HEK293 (cell line): ENCODE results near the gene CISH.

Source experiments
- CTCF ChIA-PET: fragments of 350-600 bp; formaldehyde crosslinking; extraction: SDS; loops from one replicate; lab custom pipeline; 2021; ENCODE audit warnings: antibody characterized with exemption; lab: Yijun Ruan, JAX
- POLR2A ChIA-PET: fragments of 300-600 bp; formaldehyde crosslinking; extraction: SDS; loops from one replicate; lab custom pipeline; 2020; ENCODE audit warnings: antibody characterized with exemption, inconsistent platforms; lab: Yijun Ruan, JAX
- H3K27ac ChIP-seq: fragments of 200-500 bp; sonication (Bioruptor generic); 2 replicates; pipeline ENCODE4 v1.5.1; 2014; ENCODE audit warnings: low read depth, low read length, control low read depth, inconsistent platforms; ENCODE audit errors: extremely low read depth
- H3K36me3 ChIP-seq, 2 experiments: fragments of 200-500 bp in 1 of 2; sonication (Bioruptor generic) in 1 of 2; 1 replicate in 1 of 2; 2 replicates in 1 of 2; pipeline ENCODE4 v1.5.1; 2014 to 2017; ENCODE audit warnings: inconsistent platforms in 2 of 2, low read length in 2 of 2; ENCODE audit not compliant: control insufficient read depth in 2 of 2, insufficient read depth in 1 of 2
- H3K4me1 ChIP-seq: fragments of 200-500 bp; sonication (Bioruptor generic); 2 replicates; pipeline ENCODE4 v1.5.1; 2014; ENCODE audit warnings: mild to moderate bottlenecking, low read length, inconsistent platforms; ENCODE audit not compliant: control insufficient read depth, insufficient read depth
- H3K4me3 ChIP-seq: 2 replicates; pipeline ENCODE4 v1.5.1; 2011; ENCODE audit warnings: low read depth, mild to moderate bottlenecking, control low read depth, low read length, moderate library complexity
- H3K9me3 ChIP-seq: fragments of 200-500 bp; sonication (Bioruptor generic); 2 replicates; pipeline ENCODE4 v1.5.1; 2014; ENCODE audit warnings: low read depth, low read length, inconsistent platforms; ENCODE audit not compliant: control insufficient read depth, insufficient read depth
- CTCF ChIP-seq: fragments of 450-650 bp; formaldehyde crosslinking; IDR thresholded peaks from 2 replicates; pipeline ENCODE4 v1.5.1; 2016; ENCODE audit warnings: missing biosample characterization, missing genetic modification characterization
- KLF1 ChIP-seq: fragments of 450-650 bp; formaldehyde crosslinking; IDR thresholded peaks from 2 replicates; pipeline ENCODE4 v1.5.1; 2016; ENCODE audit warnings: missing biosample characterization, missing genetic modification characterization
- ZBTB7A ChIP-seq: fragments of 450-650 bp; formaldehyde crosslinking; IDR thresholded peaks from 2 replicates; pipeline ENCODE4 v1.5.1; 2016; ENCODE audit warnings: low read depth, missing biosample characterization, missing genetic modification characterization
- ZNF148 ChIP-seq: fragments of 450-650 bp; formaldehyde crosslinking; IDR thresholded peaks from 2 replicates; pipeline ENCODE4 v1.5.0; 2017; ENCODE audit warnings: missing biosample characterization, missing genetic modification characterization, borderline replicate concordance
- ZNF155 ChIP-seq: fragments of 450-650 bp; formaldehyde crosslinking; IDR thresholded peaks from 2 replicates; pipeline ENCODE4 v1.5.1; 2016; ENCODE audit warnings: missing biosample characterization, missing genetic modification characterization
- ZNF214 ChIP-seq: fragments of 450-650 bp; formaldehyde crosslinking; IDR thresholded peaks from 2 replicates; pipeline ENCODE4 v1.5.1; 2017; ENCODE audit warnings: missing biosample characterization, mild to moderate bottlenecking, missing genetic modification characterization, borderline replicate concordance
- ZNF248 ChIP-seq: fragments of 450-650 bp; formaldehyde crosslinking; IDR thresholded peaks from 2 replicates; pipeline ENCODE4 v1.5.1; 2017; ENCODE audit warnings: missing biosample characterization, missing genetic modification characterization
- ZNF311 ChIP-seq: fragments of 450-650 bp; formaldehyde crosslinking; IDR thresholded peaks from 2 replicates; pipeline ENCODE4 v1.5.1; 2017; ENCODE audit warnings: missing biosample characterization, missing genetic modification characterization, borderline replicate concordance
- ZNF350 ChIP-seq: fragments of 450-650 bp; formaldehyde crosslinking; IDR thresholded peaks from 2 replicates; pipeline ENCODE4 v1.5.0; 2017; ENCODE audit warnings: missing biosample characterization, mild to moderate bottlenecking, missing genetic modification characterization
- ZNF558 ChIP-seq: fragments of 450-650 bp; formaldehyde crosslinking; IDR thresholded peaks from 2 replicates; pipeline ENCODE4 v1.5.1; 2016; ENCODE audit warnings: missing biosample characterization, missing genetic modification characterization
- TF ChIP-seq, protein P1 (sequence below): fragments of 450-650 bp; formaldehyde crosslinking; conservative IDR thresholded peaks from 2 replicates; pipeline ENCODE4 v1.5.1; 2016; ENCODE audit warnings: low read depth, missing biosample characterization, missing genetic modification characterization
- TF ChIP-seq, protein P2 (sequence below): fragments of 450-650 bp; formaldehyde crosslinking; conservative IDR thresholded peaks from 2 replicates; pipeline ENCODE4 v1.5.1; 2016; ENCODE audit warnings: low read depth, missing biosample characterization, missing genetic modification characterization
- TF ChIP-seq, protein P3 (sequence below): IDR thresholded peaks from 2 replicates; pipeline ENCODE4 v1.6.1; 2011; ENCODE audit warnings: mild to moderate bottlenecking, low read depth, low read length, borderline replicate concordance

Gene CISH

DNA sequence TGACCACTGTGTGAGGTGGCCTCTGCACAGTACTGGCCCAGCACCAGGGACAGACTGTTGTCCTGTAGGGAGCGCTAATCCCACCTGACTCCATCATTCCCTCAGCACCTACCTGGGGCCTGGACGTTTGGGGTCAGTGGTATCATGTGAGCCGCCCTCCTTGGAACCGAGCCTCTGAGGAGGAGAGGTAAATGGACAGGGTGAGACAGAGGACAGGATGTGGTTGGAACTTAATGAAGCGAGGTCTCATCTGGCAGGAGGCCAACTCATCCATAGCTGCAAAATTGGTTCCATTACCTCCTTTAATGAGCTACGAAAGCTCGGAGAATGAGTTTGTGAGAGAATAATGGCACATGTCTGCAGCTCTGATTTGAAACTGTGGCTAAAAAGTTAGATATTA, 19.3 kb upstream of the CISH start (continued):
- TF ChIP-seq ZNF148 (tag by site-specific recombination) = no peak
- no peak for TF ChIP-seq ZNF558 (tag by site-specific recombination)
- TF ChIP-seq, protein P1, sequence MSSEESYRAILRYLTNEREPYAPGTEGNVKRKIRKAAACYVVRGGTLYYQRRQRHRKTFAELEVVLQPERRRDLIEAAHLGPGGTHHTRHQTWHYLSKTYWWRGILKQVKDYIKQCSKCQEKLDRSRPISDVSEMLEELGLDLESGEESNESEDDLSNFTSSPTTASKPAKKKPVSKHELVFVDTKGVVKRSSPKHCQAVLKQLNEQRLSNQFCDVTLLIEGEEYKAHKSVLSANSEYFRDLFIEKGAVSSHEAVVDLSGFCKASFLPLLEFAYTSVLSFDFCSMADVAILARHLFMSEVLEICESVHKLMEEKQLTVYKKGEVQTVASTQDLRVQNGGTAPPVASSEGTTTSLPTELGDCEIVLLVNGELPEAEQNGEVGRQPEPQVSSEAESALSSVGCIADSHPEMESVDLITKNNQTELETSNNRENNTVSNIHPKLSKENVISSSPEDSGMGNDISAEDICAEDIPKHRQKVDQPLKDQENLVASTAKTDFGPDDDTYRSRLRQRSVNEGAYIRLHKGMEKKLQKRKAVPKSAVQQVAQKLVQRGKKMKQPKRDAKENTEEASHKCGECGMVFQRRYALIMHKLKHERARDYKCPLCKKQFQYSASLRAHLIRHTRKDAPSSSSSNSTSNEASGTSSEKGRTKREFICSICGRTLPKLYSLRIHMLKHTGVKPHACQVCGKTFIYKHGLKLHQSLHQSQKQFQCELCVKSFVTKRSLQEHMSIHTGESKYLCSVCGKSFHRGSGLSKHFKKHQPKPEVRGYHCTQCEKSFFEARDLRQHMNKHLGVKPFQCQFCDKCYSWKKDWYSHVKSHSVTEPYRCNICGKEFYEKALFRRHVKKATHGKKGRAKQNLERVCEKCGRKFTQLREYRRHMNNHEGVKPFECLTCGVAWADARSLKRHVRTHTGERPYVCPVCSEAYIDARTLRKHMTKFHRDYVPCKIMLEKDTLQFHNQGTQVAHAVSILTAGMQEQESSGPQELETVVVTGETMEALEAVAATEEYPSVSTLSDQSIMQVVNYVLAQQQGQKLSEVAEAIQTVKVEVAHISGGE (tag by site-specific recombination) = no peak
- no peak for TF ChIP-seq ZNF311
- no peak for TF ChIP-seq ZNF350
- no peak for TF ChIP-seq CTCF (tag by site-specific recombination)
- no peak for TF ChIP-seq ZNF214 (tag by site-specific recombination)
- no peak for TF ChIP-seq ZNF155 (tag by site-specific recombination)
- TF ChIP-seq, protein P2, sequence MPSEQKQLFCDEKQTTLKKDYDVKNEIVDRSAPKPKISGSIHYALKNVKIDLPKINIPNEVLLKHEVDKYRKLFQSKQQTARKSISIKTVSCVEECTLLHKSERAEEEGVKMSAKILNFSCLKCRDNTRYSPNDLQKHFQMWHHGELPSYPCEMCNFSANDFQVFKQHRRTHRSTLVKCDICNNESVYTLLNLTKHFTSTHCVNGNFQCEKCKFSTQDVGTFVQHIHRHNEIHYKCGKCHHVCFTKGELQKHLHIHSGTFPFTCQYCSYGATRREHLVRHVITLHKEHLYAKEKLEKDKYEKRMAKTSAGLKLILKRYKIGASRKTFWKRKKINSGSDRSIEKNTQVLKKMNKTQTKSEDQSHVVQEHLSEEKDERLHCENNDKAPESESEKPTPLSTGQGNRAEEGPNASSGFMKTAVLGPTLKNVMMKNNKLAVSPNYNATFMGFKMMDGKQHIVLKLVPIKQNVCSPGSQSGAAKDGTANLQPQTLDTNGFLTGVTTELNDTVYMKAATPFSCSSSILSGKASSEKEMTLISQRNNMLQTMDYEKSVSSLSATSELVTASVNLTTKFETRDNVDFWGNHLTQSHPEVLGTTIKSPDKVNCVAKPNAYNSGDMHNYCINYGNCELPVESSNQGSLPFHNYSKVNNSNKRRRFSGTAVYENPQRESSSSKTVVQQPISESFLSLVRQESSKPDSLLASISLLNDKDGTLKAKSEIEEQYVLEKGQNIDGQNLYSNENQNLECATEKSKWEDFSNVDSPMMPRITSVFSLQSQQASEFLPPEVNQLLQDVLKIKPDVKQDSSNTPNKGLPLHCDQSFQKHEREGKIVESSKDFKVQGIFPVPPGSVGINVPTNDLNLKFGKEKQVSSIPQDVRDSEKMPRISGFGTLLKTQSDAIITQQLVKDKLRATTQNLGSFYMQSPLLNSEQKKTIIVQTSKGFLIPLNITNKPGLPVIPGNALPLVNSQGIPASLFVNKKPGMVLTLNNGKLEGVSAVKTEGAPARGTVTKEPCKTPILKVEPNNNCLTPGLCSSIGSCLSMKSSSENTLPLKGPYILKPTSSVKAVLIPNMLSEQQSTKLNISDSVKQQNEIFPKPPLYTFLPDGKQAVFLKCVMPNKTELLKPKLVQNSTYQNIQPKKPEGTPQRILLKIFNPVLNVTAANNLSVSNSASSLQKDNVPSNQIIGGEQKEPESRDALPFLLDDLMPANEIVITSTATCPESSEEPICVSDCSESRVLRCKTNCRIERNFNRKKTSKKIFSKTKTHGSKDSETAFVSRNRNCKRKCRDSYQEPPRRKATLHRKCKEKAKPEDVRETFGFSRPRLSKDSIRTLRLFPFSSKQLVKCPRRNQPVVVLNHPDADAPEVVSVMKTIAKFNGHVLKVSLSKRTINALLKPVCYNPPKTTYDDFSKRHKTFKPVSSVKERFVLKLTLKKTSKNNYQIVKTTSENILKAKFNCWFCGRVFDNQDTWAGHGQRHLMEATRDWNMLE (tag by site-specific recombination) = no peak
- no peak for TF ChIP-seq ZBTB7A (tag by site-specific recombination)
- no peak for TF ChIP-seq ZNF248 (tag by site-specific recombination)

- H3K4me1 ChIP-seq = peaks cover 2% of the 10 kb centered on the region
- TF ChIP-seq, protein P3, sequence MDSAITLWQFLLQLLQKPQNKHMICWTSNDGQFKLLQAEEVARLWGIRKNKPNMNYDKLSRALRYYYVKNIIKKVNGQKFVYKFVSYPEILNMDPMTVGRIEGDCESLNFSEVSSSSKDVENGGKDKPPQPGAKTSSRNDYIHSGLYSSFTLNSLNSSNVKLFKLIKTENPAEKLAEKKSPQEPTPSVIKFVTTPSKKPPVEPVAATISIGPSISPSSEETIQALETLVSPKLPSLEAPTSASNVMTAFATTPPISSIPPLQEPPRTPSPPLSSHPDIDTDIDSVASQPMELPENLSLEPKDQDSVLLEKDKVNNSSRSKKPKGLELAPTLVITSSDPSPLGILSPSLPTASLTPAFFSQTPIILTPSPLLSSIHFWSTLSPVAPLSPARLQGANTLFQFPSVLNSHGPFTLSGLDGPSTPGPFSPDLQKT = no peak
- peak; percentile 34 for TF ChIP-seq KLF1 (tag by site-specific recombination)
- TF ChIP-seq, all 188 proteins: peak for 1
- H3K4me3 ChIP-seq = no peak overlapping the region
- H3K9me3 ChIP-seq = no peaks in the 10 kb centered on the region
- no peaks in the 10 kb centered on the region for H3K36me3 ChIP-seq
- POLR2A ChIA-PET = interaction anchor here (1.1 kb wide), 1 partner anchor 755 kb away, joined by 4 read pairs; the partner anchor contains the start of gene MANF
- CTCF ChIA-PET = interaction anchor here (1.1 to 1.5 kb wide), 4 partner anchors 23 to 742 kb away, joined by 3 to 7 read pairs (median 4); no protein-coding TSS in a partner anchor
- no peak overlapping the region for H3K27ac ChIP-seq
These were observed 18.8 kb upstream of the CISH start for GRCh38 chr3:50630394-50630793.
